ENCODE results near the gene METTL17. TPM values are rescaled to one million over a fixed set of nuclear protein-coding genes. Genes with fewer than 3 reads are reported as not detected.

Gene METTL17
- total and polyA plus RNA-seq, 2 of the 13 experiments (the other 11 are each of a cell fraction or from before 2014, with no cell fraction given): 122 to 199 TPM

DNA sequence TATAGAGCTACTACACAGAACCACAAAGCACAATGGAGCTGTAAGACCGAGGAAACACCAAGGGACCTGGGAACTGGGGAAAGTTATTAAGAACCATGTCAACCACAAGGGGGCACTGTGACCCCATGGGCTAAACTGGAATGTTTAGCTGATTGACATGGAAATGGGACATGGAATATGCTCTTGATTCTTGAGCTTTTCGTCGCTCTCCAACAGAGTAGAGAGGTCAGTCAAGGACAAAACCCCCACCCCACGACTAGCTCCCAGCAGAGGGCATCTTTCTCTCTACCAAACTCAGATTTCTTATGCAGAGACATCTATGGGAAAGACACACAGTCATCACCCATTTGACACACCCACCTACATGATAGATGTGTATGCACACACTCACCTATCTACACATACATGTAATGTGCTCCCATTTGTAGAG lies 25.0 kb downstream of the METTL17 start (continued):
- TF ChIP-seq, protein P1, sequence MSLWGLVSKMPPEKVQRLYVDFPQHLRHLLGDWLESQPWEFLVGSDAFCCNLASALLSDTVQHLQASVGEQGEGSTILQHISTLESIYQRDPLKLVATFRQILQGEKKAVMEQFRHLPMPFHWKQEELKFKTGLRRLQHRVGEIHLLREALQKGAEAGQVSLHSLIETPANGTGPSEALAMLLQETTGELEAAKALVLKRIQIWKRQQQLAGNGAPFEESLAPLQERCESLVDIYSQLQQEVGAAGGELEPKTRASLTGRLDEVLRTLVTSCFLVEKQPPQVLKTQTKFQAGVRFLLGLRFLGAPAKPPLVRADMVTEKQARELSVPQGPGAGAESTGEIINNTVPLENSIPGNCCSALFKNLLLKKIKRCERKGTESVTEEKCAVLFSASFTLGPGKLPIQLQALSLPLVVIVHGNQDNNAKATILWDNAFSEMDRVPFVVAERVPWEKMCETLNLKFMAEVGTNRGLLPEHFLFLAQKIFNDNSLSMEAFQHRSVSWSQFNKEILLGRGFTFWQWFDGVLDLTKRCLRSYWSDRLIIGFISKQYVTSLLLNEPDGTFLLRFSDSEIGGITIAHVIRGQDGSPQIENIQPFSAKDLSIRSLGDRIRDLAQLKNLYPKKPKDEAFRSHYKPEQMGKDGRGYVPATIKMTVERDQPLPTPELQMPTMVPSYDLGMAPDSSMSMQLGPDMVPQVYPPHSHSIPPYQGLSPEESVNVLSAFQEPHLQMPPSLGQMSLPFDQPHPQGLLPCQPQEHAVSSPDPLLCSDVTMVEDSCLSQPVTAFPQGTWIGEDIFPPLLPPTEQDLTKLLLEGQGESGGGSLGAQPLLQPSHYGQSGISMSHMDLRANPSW (CRISPR knock-in tag; IDR thresholded peaks at IDR 0.05; ENCODE audit: borderline replicate concordance): peak; percentile 59; the same call in 1 of the 2 replicates
- TF ChIP-seq SMC3 (IDR thresholded peaks at IDR 0.05; ENCODE audit: low read length): peak; percentile 100
- TF ChIP-seq ZNF562 (CRISPR knock-in tag; IDR thresholded peaks at IDR 0.05; ENCODE audit: borderline replicate concordance): no peak
- TF ChIP-seq, protein P2, sequence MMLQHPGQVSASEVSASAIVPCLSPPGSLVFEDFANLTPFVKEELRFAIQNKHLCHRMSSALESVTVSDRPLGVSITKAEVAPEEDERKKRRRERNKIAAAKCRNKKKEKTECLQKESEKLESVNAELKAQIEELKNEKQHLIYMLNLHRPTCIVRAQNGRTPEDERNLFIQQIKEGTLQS (CRISPR knock-in tag; IDR thresholded peaks at IDR 0.05): 0 out of 2 replicates have a peak, but pooled peaks have one; percentile 27
- peak; percentile 56; the same call in 1 of the 2 replicates for TF ChIP-seq TARDBP (CRISPR knock-in tag; IDR thresholded peaks at IDR 0.05)
- TF ChIP-seq ZBTB38 (CRISPR knock-in tag; IDR thresholded peaks at IDR 0.05): peak; percentile 32; the same call in 1 of the 2 replicates
- no peak for TF ChIP-seq FOXA1 (IDR thresholded peaks at IDR 0.05)
- peak; percentile 46 for TF ChIP-seq FOXA1 (CRISPR knock-in tag; IDR thresholded peaks at IDR 0.05)
- TF ChIP-seq ZBTB7B (CRISPR knock-in tag; IDR thresholded peaks at IDR 0.05): no peak
- TF ChIP-seq, protein P3, sequence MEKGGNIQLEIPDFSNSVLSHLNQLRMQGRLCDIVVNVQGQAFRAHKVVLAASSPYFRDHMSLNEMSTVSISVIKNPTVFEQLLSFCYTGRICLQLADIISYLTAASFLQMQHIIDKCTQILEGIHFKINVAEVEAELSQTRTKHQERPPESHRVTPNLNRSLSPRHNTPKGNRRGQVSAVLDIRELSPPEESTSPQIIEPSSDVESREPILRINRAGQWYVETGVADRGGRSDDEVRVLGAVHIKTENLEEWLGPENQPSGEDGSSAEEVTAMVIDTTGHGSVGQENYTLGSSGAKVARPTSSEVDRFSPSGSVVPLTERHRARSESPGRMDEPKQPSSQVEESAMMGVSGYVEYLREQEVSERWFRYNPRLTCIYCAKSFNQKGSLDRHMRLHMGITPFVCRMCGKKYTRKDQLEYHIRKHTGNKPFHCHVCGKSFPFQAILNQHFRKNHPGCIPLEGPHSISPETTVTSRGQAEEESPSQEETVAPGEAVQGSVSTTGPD (CRISPR knock-in tag; IDR thresholded peaks at IDR 0.05): no peak
- TF ChIP-seq, protein P4, sequence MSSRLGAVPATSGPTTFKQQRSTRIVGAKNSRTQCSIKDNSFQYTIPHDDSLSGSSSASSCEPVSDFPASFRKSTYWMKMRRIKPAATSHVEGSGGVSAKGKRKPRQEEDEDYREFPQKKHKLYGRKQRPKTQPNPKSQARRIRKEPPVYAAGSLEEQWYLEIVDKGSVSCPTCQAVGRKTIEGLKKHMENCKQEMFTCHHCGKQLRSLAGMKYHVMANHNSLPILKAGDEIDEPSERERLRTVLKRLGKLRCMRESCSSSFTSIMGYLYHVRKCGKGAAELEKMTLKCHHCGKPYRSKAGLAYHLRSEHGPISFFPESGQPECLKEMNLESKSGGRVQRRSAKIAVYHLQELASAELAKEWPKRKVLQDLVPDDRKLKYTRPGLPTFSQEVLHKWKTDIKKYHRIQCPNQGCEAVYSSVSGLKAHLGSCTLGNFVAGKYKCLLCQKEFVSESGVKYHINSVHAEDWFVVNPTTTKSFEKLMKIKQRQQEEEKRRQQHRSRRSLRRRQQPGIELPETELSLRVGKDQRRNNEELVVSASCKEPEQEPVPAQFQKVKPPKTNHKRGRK (CRISPR knock-in tag; IDR thresholded peaks at IDR 0.05): peak; percentile 94
- TF ChIP-seq ZNF501 (CRISPR knock-in tag; IDR thresholded peaks at IDR 0.05): no peak
- 0 out of 2 replicates have a peak, but pooled peaks have one; percentile 39 for TF ChIP-seq RCOR2 (CRISPR knock-in tag; IDR thresholded peaks at IDR 0.05)
- TF ChIP-seq GLI4 (CRISPR knock-in tag; IDR thresholded peaks at IDR 0.05; ENCODE audit: borderline replicate concordance): no peak
- TF ChIP-seq, protein P5, sequence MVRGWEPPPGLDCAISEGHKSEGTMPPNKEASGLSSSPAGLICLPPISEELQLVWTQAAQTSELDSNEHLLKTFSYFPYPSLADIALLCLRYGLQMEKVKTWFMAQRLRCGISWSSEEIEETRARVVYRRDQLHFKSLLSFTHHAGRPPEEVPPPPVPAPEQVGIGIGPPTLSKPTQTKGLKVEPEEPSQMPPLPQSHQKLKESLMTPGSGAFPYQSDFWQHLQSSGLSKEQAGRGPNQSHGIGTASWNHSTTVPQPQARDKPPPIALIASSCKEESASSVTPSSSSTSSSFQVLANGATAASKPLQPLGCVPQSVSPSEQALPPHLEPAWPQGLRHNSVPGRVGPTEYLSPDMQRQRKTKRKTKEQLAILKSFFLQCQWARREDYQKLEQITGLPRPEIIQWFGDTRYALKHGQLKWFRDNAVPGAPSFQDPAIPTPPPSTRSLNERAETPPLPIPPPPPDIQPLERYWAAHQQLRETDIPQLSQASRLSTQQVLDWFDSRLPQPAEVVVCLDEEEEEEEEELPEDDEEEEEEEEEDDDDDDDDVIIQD (CRISPR knock-in tag; IDR thresholded peaks at IDR 0.05; ENCODE audit: low read depth): peak; percentile 78
- peak; percentile 92 for TF ChIP-seq IRF2 (CRISPR knock-in tag; IDR thresholded peaks at IDR 0.05)
- no peak for TF ChIP-seq NFKBIZ (CRISPR knock-in tag; IDR thresholded peaks at IDR 0.05)
- 0 out of 2 replicates have a peak, but pooled peaks have one; percentile 52 for TF ChIP-seq ARNT2 (CRISPR knock-in tag; IDR thresholded peaks at IDR 0.05; ENCODE audit: low read depth)
- TF ChIP-seq TCF7L2 (IDR thresholded peaks at IDR 0.05; ENCODE audit: low read depth, low read length): no peak
- peak; percentile 50; the same call in 1 of the 2 replicates for TF ChIP-seq HHEX (CRISPR knock-in tag; IDR thresholded peaks at IDR 0.05)

Measured in HepG2 (cell line).